GM21360 (cell line): Measurements from ENCODE around the gene TMOD1.

Source experiments
- ATAC-seq: cut with Tn5 transposase; IDR thresholded peaks from one replicate; pipeline ENCODE4 v1.9.1; 2021; ENCODE audit warnings: mild to moderate bottlenecking, moderate library complexity; ENCODE audit not compliant: unreplicated experiment

The TMOD1 gene

DNA sequence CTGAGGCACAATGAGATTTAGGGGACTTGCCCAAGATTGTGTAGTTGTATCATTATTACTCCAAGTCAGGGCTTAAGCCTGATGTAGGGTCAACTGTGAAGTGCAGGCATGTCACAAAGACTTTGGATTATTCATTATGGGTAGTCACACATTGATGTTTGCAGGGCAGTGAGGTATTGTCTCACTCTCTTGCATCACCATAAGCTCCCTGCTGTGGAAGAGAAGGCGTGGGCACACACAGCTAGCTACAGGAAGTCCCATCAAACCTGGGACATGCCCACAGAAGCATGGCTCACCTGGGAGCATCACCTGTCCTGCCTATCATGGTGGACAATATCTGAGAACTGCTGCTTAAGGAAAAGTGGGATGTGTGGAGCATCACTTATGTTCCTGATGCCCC is 42.1 kb downstream of the TMOD1 start:
- ATAC-seq: no peak

DNA sequence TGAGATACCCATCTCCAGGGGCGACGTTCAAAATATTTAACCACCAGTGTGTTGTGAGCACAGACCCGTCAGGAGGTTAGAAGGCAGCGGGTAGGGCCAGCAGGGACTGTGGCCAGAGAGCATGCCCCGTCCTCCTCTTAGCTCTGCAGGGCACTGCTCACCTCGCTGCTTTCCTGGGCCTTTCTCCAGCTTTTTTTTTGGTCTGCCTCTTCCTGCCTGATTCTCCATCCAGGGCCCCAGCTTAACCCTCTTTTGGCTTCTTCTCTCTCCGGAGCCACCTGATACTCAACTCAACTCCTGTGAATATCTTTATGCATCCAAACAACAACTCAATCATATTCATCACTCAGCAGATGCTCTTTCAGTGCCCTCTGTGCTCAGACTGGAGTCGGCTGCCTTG is 44.0 kb downstream of the TMOD1 start:
- ATAC-seq: no peak

DNA sequence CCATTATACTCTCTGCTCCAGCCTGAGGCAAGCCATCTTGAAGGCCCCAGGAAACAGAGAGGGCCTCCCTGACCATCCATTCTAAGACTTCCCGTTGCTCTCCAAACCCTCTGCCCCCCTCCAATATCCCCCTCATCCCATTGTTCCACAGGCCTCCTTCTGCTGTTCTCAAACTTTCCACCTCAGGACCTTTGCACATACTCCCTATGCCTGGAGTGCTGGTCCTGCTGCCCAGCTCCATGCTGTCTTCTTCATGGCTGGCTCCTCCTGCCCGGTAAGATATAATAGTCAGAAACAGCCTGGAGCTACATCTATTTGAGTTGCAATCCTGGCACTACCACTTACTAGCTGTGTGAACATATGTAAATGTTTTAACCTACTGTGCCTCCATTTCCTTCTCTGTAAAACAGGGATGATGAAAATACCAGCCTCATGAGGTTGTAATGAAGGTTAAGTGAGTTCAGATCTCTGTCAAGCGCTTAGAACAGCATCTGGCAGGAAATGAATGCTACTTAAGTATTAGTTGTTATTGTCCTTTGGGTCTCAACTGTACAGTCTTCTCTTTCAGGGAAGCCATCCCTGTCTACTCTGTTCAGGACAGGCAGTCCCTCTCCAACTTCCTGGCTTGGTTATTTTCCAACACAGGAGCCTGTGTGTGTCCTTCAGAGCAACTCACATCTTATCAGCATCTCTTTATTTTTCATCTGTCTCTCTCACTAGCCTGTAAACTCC is 45.8 kb downstream of the TMOD1 start:
- no peak for ATAC-seq

DNA sequence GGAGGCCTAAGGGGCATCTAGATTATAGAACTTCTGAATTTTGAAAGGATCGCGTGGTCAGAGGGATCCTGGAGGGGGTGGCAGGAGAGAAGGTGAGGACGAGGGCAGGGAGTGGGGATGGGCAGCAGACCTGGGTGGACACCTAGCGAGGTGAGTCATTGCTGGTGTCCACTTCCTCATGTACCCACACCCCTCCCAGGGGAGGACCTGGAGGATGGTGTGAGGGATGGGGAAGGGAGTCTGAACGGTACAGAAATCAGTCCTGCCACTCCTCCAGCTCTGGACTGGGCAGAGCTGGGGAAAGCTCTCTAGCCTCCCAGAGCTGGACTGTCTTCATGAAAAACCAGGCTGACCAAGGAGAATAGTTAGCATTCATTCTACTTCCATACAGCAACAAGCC is 46.9 kb downstream of the TMOD1 start:
- ATAC-seq: no peak

DNA sequence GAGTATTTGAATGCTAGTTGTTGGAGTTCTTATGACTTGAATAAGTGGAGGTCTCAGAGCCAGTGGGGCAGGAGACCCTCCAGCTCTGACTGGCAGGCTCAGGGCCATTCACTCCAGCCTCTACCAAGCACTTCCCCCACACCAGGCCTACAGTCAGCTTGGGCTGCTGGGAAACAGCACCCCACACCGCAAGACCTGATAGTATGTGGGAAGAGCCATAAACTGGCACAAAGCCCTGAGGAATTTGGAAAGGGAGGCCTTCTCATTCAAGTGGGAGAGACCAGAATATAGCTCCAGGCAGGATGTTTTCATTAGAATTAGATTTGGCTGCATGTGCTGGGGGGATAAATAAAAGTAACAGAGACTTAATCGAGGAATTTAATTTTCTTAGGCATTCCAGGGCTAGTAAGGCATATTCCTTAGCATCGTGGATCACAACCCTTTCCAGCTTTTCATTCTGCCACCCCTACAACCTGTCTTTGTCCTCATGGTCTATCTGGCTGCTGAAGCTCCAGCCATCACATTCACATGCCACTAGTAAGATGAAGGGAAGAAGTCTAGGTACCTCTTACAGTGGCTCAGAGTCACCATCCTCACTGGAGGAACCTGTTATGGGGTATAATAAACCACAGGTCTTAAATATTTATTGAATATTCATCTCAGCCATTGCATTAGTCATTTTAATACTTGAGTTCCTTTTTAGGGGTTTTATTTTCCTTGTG is 47.5 kb downstream of the TMOD1 start:
- no peak for ATAC-seq

DNA sequence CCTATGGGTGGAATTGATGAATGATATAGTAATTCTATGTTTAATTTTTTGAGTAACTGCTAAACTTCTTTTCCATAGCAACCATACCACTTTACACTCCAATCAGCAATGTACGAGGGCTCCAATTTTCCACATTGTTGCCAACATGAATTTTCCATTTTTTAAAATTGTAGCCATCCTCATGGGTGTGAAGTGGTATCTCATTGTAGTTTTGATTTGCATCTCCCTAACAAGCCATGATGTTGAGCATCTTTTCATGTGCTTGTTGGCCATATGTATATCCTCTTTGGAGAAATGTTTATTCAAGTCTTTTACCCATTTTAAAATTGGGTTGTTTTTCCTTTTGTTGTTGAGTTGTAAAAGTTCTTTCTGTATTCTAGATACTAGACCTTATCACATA is 48.9 kb downstream of the TMOD1 start:
- ATAC-seq: no peak

DNA sequence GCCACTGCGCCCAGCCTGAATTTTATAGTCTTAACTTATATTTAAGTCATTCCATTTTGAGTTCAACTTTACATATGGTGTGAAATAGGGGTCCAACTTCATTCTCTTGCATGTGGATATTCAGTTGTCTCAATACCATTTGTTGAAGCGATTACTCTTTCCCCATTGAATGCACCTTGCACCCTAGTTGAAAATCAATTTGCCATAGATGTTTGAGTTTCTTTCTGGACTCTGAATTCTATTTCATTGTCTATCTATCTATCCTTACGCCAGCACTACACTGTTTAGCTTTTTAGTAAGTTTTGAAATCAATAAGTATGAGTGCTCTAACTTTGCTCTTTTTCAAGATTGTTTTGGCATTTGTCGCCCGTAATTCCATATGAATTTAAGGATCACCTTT is 49.8 kb downstream of the TMOD1 start:
- no peak for ATAC-seq

DNA sequence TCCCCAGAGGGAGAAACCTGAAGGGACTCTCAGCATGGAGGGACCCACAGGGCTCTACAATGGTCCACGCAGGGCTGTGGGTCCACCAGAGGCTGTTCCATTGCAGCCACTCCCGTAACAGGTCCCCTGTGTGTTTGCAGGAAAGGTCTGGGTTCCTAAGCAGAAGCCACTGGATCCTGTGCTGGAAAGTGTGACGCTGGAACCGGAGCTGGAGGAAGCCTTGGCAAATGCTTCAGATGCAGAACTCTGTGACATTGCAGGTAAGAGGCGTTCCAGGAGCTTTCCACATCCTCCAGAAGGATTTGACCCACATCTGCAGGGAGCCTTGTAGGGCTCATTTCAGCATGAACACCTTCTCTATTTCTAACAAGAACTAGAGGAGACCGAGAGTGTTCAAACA is 51.7 kb downstream of the TMOD1 start:
- no peak for ATAC-seq

DNA sequence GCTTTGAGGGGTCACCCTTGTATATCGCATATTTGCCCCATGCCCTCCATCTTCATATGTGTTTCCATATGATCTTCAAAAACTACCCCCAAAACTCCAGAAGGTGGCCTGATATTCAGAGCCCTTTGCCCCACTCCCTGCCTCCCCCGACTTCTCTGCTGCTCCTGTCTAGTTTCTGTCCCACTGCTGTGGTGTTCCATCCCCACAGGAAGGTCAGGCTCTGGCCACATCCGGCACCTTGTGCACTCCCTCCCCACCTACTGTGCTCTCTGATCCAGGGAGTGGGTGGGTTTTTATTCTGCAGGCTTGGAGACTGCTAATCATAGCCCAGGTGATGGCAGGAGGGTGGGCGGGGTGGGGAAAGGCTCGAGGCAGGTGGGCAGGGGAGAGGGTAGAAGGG is 52.4 kb downstream of the TMOD1 start:
- ATAC-seq: no peak

DNA sequence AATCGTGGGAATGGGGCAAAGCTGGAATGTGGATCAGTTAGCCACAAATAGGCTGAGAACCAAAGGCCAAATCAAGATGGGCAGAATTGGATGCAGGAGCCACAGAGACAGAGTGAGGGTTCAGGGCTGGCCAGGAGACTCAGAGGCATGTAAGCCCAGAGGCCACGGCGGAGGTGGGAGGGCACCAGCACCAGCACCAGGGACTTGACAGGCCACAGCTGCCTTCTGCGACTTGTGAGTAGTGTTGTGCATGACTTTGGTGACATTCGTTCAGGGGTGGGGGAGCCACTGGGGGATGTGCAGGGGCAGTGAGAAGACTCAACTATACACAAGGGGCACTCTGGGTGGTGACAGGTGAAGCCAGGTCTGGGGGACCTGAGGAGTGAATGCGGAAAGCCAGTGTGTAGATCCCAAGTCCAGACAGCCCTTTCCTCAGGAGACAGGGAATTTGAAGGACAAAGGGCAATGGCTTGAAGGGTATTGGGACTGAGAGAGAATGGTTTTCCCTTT is 53.2 kb downstream of the TMOD1 start:
- ATAC-seq: no peak

DNA sequence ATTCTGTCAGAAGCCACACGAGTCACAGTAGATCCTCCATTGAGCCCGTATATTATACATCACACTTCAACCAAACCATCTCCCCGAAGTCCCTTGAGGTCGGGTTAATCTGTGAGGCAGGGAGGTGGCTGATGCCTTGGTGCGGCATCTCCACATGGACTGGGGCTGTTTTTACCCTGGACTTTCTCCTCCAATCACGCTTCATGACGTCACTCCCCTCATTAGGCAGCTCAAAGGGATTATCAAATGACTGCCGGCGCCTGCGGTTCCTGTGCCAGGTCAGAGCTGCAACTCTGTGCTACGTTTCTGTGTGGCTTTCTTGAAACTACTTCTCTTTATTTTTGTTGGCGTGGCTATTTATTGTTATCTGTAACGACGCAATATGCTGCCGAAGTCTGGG is 53.7 kb downstream of the TMOD1 start:
- ATAC-seq: no peak

DNA sequence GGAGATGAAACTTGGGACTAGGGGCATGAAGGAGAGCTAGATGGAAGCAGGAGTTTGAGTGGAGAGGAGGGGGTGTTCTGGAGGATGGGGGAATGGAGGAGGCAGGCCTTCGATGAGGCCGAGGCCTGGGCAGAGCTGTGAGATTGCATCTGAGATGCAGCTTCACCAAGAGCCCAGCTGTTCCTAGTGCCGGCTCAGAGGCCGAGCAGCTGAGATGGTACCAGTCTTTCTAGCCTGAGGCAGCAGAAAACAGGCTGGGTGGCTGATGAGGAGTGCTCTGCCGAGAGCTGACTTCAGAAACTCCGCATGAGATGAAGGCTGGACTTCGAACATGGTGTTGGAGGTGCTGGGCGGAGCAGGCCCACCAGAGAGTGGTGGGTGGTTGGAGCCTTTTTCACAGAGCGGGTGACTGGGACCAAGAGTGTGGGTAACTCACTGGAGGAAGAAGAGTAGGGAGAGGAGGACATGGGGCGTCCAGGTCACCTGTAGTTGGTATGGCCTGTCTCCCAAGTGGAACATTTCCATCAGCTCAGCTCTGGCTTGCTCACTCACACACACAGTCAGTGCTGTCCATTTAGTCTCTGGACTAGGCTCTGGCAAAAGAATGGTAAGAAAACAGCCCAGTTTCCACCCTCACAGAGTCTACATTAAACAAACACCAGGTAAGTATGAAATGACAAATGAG is 54.7 kb downstream of the TMOD1 start:
- no peak for ATAC-seq

DNA sequence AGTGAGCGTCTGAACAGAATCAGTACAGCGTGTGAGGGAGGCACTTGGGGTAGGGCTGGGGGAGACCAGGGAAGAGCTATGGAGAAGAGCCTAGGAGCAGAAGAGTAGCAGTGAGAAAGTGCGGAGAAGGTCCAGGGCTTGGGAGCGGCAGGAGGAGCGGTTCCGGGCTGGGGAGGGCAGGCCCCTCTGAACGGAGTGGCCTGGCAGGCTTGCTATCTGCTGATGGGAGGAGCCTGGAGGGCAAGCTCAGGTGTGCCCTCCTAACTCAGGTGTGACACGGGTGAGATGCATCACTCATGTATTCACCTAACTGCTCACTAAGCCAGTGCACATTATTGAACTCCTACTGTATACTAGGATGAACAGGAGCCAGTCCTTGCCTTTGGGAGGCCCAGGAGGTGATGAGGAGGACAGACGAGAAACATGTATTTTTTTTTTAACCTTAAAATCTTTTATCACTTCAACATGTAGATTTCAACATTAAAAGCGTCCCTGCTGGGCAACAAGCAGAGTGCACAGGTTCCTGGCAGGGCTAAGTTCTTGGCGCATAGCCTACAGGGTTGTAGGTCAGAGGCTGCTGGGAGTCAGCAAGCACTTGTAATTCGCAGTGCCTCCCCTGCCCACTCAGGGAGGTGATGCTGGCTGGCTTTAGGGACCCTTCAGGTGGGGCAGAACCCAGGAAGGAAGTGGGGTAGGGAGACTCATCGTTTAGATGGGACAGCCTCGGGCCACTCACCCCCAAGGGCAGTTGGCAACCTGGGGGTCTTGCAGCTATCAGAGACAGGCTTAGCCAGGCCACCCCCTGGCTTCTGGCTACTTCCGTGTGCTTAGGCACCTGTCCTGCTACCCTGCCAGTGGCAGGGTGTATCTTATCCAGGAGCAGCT is 55.5 kb downstream of the TMOD1 start:
- no peak for ATAC-seq

DNA sequence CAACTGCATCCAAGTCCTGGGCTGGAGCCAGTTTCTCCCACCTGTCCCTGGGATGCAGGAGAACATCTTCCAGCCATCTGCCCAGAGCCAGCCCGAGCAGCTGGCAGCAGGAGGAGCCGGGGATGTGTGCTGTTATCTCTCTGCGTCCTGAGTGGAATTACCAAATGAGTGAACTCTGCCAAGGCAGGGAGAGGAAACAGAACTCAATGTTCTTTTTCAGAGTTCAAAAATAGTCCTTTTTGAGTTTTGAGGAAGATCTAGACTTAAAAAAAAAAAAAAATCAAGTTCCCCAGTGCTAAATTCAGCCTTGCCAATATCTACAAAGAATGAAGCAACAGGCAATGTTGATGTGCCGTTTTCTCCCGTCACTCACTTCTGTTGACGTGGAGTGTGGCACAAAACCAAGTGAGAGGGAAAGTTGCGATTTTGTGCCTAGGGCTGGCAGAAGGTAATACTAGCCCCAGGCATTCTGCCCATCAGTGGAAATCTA is 56.2 kb downstream of the TMOD1 start:
- no peak for ATAC-seq

DNA sequence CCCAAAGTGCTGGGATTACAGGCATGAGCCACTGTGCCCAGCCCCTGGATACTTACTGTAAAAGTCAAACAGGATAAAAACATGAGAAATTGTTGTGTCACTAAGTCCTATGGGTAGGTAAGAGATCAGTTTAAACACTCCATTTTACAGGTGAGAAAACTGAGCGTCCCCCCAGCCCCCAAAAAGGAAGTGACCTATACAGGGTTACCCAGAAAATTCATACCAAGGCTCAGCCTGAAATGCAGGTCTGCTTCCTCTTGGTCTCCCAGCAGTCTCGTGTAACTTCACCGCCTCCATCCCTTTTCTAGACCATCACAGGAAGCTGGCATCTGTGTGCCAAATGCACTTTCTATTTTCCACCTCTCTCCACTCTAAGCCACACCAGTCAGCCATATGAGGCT is 57.2 kb downstream of the TMOD1 start:
- peak; percentile 29 for ATAC-seq

DNA sequence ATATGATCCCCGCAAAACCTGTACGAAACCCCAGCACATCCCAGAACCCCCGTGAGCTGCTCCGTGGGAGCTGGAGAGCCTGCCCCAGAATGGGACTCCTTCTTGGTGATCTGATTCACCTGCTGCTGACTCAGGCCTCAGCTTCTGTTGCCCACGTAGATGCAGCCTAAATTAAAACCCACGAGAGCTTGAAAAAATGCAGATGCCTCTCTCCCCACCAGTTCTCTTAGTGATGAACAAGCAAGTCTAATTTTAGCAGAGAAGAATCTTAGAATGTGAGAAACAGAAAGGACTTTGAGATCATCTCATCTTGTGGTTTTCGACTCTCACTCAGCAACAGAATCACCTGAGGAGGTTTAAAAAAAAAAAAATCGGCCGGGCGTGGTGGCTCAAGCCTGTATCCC is 57.6 kb downstream of the TMOD1 start:
- ATAC-seq: peak; percentile 78

DNA sequence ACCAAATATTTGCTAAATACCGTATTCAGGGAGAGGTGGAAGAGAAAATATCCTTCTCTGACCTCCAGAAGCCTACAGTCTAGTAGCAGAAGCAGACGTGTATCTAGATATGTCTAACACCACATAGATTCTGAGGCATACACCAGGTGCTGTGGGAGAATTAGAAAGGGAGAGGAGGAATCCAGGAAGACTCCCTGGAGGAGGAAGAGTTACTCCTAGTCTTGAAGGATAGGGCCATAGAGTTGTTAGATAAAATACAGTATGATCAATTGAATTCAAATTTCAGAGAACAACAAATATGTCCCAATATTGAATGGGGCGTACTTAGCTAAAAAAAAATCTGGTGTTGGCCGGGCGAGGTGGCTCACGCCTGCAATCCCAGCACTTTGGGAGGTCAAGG is 58.7 kb downstream of the TMOD1 start:
- ATAC-seq: no peak

DNA sequence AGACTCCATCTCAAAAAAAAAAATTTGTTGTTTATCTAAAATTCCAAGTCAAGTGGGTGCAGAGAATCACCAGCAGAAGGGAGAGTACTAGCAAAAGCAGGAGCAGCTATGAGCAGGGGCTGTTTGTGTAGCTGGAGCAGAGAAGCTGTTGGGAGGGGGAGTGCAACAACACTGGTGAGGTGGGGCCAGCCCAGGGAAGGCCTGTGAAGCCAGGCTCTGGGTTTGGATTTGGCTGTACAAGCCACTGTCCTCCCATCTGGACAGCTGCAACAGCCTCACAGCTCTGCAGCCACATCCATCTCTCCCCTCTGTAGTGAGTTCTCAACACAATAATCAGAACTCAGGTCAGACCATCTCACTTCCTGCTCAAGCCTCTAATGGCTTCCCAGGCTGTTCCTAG is 59.4 kb downstream of the TMOD1 start:
- ATAC-seq: no peak

DNA sequence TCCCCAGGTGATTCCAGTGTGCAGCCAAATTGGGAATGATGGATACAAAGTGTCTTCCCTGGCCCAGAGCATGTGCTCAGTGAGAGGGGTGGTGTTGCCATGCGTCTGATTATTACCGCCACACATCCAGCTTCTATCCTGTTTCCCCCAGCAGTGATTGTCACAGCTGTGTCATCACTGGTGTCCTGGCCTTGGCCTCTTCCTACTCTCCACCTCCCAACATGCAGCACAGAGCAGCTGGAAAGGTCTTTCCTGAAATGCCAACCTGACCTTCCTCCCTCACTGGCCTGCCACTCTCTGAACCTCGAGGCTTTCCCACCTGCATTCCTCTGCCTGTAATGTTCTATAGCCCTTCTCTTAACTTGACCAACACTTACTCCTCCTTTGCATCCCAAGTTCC is 60.0 kb downstream of the TMOD1 start:
- ATAC-seq: no peak

DNA sequence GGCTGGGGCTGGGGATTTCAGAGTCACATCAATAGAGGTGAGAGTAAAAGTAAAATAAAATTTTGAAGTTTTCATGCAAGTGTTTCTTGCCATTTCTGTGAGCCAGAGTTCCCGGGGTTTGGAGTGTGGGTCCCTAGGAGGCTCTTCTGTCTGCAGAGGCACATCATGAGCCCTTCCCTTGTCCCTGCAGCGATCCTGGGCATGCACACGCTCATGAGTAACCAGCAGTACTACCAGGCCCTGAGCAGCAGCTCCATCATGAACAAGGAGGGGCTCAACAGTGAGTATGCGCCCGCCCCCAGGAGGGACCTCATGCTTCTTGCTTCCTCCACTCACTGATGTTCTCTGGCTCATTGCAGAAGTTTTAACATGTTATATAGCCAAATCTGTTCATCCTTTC is 61.1 kb downstream of the TMOD1 start:
- no peak for ATAC-seq
